Astrocyte of the hippocampus (primary cell): Measurements from ENCODE around the gene SLC5A4.
"Not testable (repeated sequence)": the region's sequence is repeated elsewhere in the genome, so short reads cannot be mapped to it uniquely, and the experiment has no call there.

Experiments
- DNase-seq: peaks from one replicate; pipeline ENCODE4 v3.0.0; 2011; ENCODE audit warnings: low read depth, low spot score

Gene SLC5A4

DNA sequence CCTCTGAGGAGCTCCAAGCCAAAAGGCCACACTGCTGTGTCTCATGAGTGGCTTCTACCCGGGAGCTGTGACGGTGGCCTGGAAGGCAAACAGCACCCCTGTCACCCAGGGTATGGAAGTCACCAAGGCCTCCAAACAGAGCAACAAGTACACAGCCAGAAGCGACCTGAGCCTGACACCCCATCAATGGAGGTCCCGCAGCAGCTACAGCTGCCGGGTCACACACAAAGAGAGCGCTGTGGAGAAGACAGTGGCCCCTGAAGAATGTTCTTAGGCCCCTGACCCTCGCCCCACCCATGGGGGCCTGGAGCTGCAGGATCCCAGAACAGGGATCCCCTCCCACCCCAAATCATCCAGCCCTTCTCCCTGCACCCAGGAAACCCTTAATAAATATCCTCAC lies 55.2 kb downstream of the SLC5A4 start:
- DNase-seq: no peak

DNA sequence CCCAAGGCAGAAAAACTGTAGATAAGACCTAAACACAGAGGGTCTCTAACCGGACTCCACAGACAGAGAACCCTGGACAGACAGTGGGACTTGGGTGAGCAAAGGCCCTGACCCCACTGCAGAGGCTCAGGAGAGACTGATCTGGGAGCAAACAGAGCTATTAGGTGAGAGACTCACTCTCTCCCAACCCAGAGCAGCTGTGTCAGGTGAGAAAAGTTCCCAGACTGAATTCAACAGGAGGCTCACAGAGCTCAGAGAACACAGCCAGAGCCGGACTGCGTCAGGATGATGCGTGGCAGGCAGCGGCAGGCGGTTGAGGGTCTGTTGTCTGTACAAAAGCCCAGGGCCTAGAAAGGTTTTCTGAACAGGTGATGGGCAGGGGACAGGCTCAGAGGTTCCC lies 55.8 kb downstream of the SLC5A4 start:
- no peak for DNase-seq

- DNase-seq: not testable (repeated sequence)
Measured at GRCh38 chr22:32197553-32198226, 57.5 kb downstream of the SLC5A4 start.

DNA sequence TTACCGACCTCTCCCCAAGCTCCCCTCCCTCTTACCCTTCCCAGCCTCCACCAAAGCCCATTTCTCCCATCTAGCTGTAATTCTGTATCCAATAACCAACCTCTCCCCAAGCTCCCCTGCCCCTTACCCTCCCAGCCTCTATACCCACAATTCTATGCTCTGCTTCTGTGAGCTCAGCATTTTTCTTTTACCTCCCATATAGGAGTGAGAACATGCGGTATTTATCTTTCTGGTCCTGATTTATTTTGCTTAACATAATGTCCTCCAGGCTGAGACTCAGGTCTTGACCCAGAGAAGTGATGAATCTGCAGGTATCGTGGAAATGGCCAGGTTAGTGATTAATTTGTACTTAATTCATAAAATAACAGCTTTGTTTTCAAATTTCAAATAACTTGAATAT lies 59.2 kb downstream of the SLC5A4 start:
- DNase-seq: not testable (repeated sequence)

DNA sequence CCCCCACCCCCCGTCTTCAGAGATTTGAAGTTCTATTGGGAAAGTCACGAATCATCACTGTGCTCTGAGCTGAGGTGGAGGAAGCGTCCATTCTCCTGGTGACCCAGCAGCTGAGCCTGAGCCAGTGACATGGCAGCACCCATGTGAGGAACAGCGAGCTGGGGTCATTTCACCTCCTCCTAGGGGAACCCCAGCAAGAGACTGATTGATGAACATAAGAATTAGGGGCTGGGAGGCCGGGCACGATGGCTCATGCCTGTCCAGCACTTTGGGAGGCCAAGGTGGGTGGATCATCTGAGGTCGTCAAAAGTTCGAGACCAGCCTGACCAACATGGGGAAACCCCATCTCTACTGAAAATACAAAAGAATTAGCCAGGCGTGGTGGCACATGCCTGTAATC lies 61.8 kb downstream of the SLC5A4 start:
- DNase-seq: not testable (repeated sequence)

- DNase-seq: not testable (repeated sequence)
Measured at GRCh38 chr22:32191021-32191420, 64.1 kb downstream of the SLC5A4 start.

DNA sequence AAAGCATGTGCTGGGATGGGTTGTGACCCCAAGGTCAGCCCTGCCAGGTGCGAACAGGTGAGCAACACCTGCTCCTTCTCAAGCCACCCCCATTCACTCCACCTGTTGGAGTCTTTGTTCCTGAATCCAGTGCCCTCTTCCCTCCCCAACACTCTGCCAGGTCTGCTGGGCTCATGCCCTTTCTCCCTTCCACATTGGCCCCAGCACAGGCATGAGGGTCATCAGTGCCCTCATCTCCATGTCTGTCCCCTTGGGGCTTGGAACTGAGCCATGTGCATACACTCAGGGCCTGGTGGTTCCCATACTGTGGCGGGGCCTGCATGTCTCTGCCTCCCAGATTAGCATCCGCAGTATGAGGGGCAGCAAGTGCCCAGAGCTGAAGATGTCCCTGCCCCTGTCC lies 69.3 kb downstream of the SLC5A4 start:
- no peak for DNase-seq

DNA sequence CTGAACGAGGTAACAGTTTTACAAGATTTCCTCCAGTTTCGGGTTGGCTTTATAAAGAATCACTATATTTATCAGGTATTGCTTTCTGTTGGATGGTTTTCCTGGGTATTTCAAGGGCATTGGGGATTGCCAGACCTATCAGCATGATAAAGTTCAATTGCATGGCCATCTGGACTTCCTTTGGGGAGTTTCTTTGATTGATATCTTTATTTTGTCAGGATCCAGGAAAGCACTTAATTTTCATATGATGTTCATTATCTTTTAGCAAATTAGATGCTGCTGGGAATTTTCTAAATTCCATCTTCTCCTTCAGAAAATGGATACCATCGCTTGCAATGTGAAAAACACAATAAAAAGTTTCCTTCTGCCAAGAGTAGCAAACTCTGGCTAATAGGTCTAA lies 71.5 kb downstream of the SLC5A4 start:
- no peak for DNase-seq

DNA sequence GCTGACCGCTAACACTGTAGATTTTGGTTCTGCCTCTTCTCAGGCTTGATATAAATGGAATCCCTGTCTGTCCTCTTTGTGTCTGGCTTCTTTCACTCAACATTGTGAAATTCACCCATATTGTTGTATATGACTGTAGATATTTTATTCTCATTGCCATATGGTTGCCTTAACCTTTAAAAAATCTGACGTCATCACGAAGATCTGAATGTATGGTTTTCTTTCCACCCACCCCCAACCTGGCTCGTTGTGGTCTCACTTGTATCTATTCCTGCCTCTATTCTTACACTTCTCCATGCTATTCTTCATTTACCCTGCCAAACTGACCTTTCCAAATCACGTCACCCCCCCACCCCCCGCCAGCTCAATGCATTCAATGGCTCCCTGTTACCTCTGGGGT lies 74.1 kb downstream of the SLC5A4 start:
- no peak for DNase-seq

DNA sequence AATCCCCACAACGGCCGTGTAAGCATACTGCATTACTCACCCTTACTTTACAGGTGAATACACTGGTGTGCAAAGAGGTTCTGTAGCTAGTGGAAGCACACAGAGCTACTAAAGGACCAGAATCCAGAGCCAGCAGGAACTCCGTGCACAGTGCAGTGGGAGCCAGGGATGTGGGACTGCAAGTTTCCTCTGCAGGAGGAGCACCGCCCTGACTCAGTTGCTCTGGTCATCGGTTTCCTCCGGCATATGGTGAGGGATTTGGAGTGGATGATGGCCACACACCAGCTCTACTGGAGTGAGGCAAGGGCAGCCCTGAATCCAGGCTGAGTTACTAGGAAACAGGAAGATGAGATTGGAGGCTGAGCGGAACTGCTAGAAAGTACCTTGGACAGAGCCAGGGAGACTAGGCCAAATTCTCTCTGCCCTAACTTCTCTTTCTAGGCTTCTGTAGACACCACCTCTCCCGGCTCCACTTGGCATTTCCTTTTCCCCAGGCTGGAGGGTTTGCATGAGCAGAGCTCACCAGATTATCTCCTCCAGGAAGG lies 77.9 kb downstream of the SLC5A4 start:
- DNase-seq: no peak

GRCh38 chr22:32175683-32176644 lies 79.2 kb downstream of the SLC5A4 start:
- DNase-seq: no peak

DNA sequence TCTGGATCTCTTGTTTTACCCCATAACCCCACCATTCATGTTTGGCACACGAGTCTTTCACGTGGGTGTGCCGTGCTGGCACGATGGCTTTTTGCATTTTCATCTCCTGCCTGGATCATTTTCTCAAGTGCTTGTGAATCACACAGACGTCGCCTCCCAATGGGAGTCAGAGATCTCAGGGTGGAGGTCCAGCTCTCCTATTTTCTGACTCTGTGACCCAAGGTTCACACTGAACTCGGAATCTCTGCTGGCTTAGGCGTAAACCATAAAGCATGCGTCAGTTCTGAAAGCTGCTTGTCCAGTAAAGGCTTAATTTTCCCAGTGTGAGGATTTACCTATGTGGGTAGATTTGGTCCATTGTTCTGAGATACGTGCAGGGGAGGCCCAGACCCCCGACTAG lies 80.0 kb downstream of the SLC5A4 start:
- no peak for DNase-seq
